OCI-LY3 (cell line): ENCODE results near the gene ROBO1.

ENCODE experiments used
- H2AFZ ChIP-seq: fragments of 200-600, 300-600 bp; shearing (Covaris generic); 2 replicates; pipeline ENCODE4 v1.6.0; 2014; ENCODE audit warnings: antibody characterized with exemption, low read depth, low read length
- H3K27ac ChIP-seq: fragments of 200-600, 300-600 bp; sonication (generic); 2 replicates; pipeline ENCODE4 v1.5.1; 2014; ENCODE audit warnings: mild to moderate bottlenecking, low read length, moderate library complexity, mixed read lengths
- H3K27me3 ChIP-seq: fragments of 200-600, 300-600 bp; sonication (generic); 2 replicates; pipeline ENCODE4 v1.6.1; 2014; ENCODE audit warnings: low read depth, low read length, mixed read lengths
- H3K36me3 ChIP-seq: fragments of 200-600, 300-600 bp; sonication (generic); replicated peaks from 2 replicates; pipeline ENCODE3; 2014; ENCODE audit warnings: low read depth, low read length, mixed read lengths
- H3K4me1 ChIP-seq: fragments of 300-600, 200-600 bp; sonication (generic); 2 replicates; pipeline ENCODE4 v1.6.1; 2014; ENCODE audit warnings: low read length, mixed read lengths
- H3K4me2 ChIP-seq: fragments of 200-600, 300-600 bp; sonication (generic); 2 replicates; pipeline ENCODE4 v1.6.1; 2014; ENCODE audit warnings: low read length, mixed read lengths
- H3K4me3 ChIP-seq: fragments of 300-600, 200-600 bp; sonication (generic); 2 replicates; pipeline ENCODE4 v1.5.1; 2014; ENCODE audit warnings: antibody characterized with exemption, mild to moderate bottlenecking, low read length, moderate library complexity
- H3K79me2 ChIP-seq: fragments of 300-600, 200-600 bp; shearing (Covaris generic); 2 replicates; pipeline ENCODE4 v1.6.1; 2014; ENCODE audit warnings: mild to moderate bottlenecking, low read length, mixed read lengths
- H3K9ac ChIP-seq: fragments of 300-600, 200-600 bp; shearing (Covaris generic); 2 replicates; pipeline ENCODE4 v1.6.0; 2014; ENCODE audit warnings: mild to moderate bottlenecking, low read length, moderate library complexity
- H3K9me3 ChIP-seq: fragments of 200-600, 300-600 bp; shearing (Covaris generic); 2 replicates; pipeline ENCODE4 v1.6.1; 2014; ENCODE audit warnings: low read length, mixed read lengths; ENCODE audit not compliant: insufficient read depth
- H4K20me1 ChIP-seq: fragments of 200-600, 300-600 bp; sonication (generic); 2 replicates; pipeline ENCODE4 v1.6.1; 2016; ENCODE audit warnings: low read length, mixed read lengths; ENCODE audit not compliant: insufficient read depth
- EZH2phosphoT487 ChIP-seq: fragments of 200-600 bp; shearing (Covaris generic); IDR thresholded peaks from 2 replicates; pipeline ENCODE4 v1.6.1; 2018; ENCODE audit warnings: antibody characterized with exemption, mixed run types, low read depth
- TF ChIP-seq, protein P1 (sequence below): fragments of 200-600, 300-600 bp; sonication (generic); IDR thresholded peaks from 2 replicates; pipeline ENCODE4 v1.5.1; 2014; ENCODE audit warnings: antibody characterized with exemption, low read length, low read depth

The ROBO1 gene

GRCh38 chr3:79551321-79551892, 216.4 kb downstream of the ROBO1 start:
- Histone ChIP-seq H3K4me3 (no peak overlapping the region), H3K27me3 (no peaks in the 10 kb centered on the region), H2AFZ (no peak overlapping the region), H3K36me3 (no peaks in the 10 kb centered on the region), H3K9ac (no peak overlapping the region), H3K79me2 (no peaks in the 10 kb centered on the region), H3K9me3 (no peaks in the 10 kb centered on the region), H3K4me2 (no peak overlapping the region), H4K20me1 (no peaks in the 10 kb centered on the region), H3K27ac (no peak overlapping the region), H3K4me1 (no peaks in the 10 kb centered on the region)
- TF ChIP-seq, protein P1, sequence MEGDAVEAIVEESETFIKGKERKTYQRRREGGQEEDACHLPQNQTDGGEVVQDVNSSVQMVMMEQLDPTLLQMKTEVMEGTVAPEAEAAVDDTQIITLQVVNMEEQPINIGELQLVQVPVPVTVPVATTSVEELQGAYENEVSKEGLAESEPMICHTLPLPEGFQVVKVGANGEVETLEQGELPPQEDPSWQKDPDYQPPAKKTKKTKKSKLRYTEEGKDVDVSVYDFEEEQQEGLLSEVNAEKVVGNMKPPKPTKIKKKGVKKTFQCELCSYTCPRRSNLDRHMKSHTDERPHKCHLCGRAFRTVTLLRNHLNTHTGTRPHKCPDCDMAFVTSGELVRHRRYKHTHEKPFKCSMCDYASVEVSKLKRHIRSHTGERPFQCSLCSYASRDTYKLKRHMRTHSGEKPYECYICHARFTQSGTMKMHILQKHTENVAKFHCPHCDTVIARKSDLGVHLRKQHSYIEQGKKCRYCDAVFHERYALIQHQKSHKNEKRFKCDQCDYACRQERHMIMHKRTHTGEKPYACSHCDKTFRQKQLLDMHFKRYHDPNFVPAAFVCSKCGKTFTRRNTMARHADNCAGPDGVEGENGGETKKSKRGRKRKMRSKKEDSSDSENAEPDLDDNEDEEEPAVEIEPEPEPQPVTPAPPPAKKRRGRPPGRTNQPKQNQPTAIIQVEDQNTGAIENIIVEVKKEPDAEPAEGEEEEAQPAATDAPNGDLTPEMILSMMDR, result no peak

DNA sequence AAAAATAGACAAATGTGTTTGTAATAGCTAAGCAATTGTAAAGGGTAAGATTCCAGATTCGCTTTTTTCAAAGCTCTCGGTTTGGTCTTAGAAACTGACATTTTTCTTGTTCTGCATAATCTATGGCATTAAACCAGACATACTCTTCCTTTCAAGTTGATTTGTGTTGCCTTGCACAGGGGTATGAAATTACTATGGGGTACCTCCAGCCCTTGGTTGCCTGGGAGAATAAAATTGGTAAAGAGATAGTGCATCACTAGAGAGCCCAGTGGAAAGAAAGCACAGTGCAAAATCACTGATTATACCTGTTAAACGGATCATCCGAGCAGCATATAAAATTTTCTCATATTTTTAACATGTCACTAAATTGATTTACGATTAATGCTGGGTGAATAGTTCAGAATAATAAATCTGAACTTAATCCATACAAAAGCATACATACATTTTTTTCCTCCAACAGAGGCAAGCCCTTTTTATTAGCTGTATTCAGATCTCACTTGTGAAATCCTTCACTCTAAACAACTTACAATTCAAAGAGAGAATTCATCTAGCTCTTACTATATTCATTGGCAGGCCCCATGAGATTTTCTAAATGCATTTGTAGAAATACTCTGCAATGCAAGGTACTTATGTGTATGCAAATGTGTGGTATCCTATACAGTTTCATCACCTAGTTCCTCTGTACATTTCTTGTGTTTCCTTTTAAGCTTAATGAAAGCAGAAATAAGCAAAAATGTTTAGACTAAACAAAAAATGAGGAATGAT, 224.4 kb downstream of the ROBO1 start:
- Histone ChIP-seq H2AFZ (no peak overlapping the region), H3K27me3 (no peaks in the 10 kb centered on the region), H3K4me3 (no peak overlapping the region), H3K9ac (no peak overlapping the region), H3K27ac (no peak overlapping the region), H3K36me3 (no peaks in the 10 kb centered on the region), H4K20me1 (no peaks in the 10 kb centered on the region), H3K79me2 (no peaks in the 10 kb centered on the region), H3K4me1 (peaks cover 6% of the 10 kb centered on the region), H3K4me2 (no peak overlapping the region), H3K9me3 (no peaks in the 10 kb centered on the region)
- TF ChIP-seq, protein P1, result no peak
- TF ChIP-seq EZH2phosphoT487, result no peak

- Histone ChIP-seq H3K4me3 (no peak overlapping the region), H3K4me1 (no peaks in the 10 kb centered on the region), H3K27me3 (no peaks in the 10 kb centered on the region), H3K9me3 (no peaks in the 10 kb centered on the region), H3K4me2 (no peak overlapping the region), H3K9ac (no peak overlapping the region), H3K36me3 (no peaks in the 10 kb centered on the region), H4K20me1 (no peaks in the 10 kb centered on the region), H3K79me2 (no peaks in the 10 kb centered on the region), H2AFZ (no peak overlapping the region), H3K27ac (no peak overlapping the region)
- TF ChIP-seq, protein P1, result no peak
- no peak for TF ChIP-seq EZH2phosphoT487
Measured at GRCh38 chr3:79534727-79535126, 233.1 kb downstream of the ROBO1 start.

DNA sequence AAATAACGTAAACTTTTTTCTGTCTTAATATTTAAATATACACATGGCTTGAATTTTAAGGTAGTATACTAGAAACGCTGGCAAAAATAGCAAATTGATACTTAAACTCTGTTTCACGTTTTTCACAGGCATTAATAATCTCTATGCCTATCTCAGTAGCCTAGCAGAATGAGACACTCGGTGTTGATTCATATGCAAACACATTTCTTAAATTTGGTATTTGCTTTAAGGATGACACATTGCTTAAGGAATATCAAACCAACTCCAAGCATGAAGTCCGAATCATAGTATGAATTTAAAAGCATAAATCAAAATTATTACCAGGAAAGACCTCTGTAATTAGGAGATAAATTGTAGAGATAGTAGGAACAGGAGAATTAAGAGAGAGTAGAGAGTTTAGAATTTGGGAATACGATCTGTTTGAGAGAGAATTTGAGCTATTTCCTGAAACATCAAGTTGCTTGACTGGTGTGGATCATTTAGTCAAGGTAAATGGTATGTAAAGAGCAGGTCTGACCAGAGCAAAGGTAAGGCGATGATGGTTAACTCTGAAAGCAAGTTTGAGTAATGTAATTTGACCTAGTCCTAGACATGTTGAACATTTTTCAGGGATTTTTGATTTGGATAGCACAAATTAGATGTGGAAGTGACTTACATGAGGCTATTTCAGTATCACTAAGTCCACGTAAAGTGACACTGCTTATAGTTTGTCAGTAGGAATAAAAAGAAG, 236.1 kb downstream of the ROBO1 start:
- no peak overlapping the region for H3K4me3 ChIP-seq
- no peak overlapping the region for H2AFZ ChIP-seq
- no peaks in the 10 kb centered on the region for H3K36me3 ChIP-seq
- no peaks in the 10 kb centered on the region for H3K79me2 ChIP-seq
- no peaks in the 10 kb centered on the region for H3K27me3 ChIP-seq
- H4K20me1 ChIP-seq, result no peaks in the 10 kb centered on the region
- no peak overlapping the region for H3K4me2 ChIP-seq
- no peak overlapping the region for H3K9ac ChIP-seq
- H3K27ac ChIP-seq, result no peak overlapping the region
- H3K9me3 ChIP-seq, result 0 out of 2 replicates have a peak, but pooled peaks cover 5% of the 10 kb centered on the region
- H3K4me1 ChIP-seq, result no peaks in the 10 kb centered on the region
- no peak for TF ChIP-seq EZH2phosphoT487
- TF ChIP-seq, protein P1, result no peak
